B cell (primary cell): ENCODE measurements around the gene CTXND1. TPM values are rescaled to one million over a fixed set of nuclear protein-coding genes. Genes with fewer than 3 reads are reported as not detected.

Source experiments
- ATAC-seq: fragments of 200-7000 bp; cut with Tn5 transposase; one replicate; pipeline ENCODE4 v1.10.0; 2021; ENCODE audit warnings: low read depth, mild to moderate bottlenecking, moderate number of reproducible peaks, moderate library complexity
- CTCF ChIA-PET: fragments of 350-600 bp; sonication (Branson Sonifier 250); formaldehyde crosslinking; loops from one replicate; lab custom pipeline; 2021; ENCODE audit warnings: antibody characterized with exemption, inconsistent platforms; lab: Charles Lee
- POLR2A ChIA-PET: fragments of 350-600 bp; sonication (Branson Sonifier 250); formaldehyde crosslinking; loops from one replicate; lab custom pipeline; 2021; ENCODE audit warnings: antibody characterized with exemption; lab: Charles Lee
- DNase-seq: peaks from one replicate; pipeline ENCODE4 v3.0.0; 2013
- H2AFZ ChIP-seq: 2 replicates; pipeline ENCODE4 v1.6.1; 2012; ENCODE audit warnings: mild to moderate bottlenecking, low read depth, low read length; ENCODE audit not compliant: insufficient read depth, poor library complexity, severe bottlenecking
- H3K27ac ChIP-seq, 2 donors: 1 replicate in 1 of 2; 2 replicates in 1 of 2; pipeline ENCODE4 v1.5.1; 2012 to 2013; ENCODE audit warnings: low read length in 2 of 2, mild to moderate bottlenecking in 2 of 2, moderate library complexity in 1 of 2
- H3K27me3 ChIP-seq, 4 experiments: fragments of 200-600 bp in 1 of 4; sonication (generic) in 1 of 4; replicated peaks in 1 of 4; 1 replicate in 2 of 4; 2 replicates in 2 of 4; pipeline versions ENCODE4 v1.6.1 to v1.7.0; 2013 to 2016; ENCODE audit warnings: low read length in 3 of 4, mild to moderate bottlenecking in 2 of 4, mixed read lengths in 1 of 4, moderate library complexity in 1 of 4; ENCODE audit not compliant: insufficient read depth in 4 of 4, control insufficient read depth in 3 of 4; ENCODE audit errors: control extremely low read depth in 1 of 4
- H3K36me3 ChIP-seq, 2 experiments: replicated peaks in 1 of 2; 1 replicate in 1 of 2; 2 replicates in 1 of 2; pipeline versions ENCODE4 v1.6.1 to v1.7.1; 2013; ENCODE audit warnings: low read length in 1 of 2; ENCODE audit not compliant: insufficient read depth in 2 of 2, control insufficient read depth in 1 of 2; ENCODE audit errors: control extremely low read depth in 1 of 2, extremely low read depth in 1 of 2
- H3K4me1 ChIP-seq, 2 donors: fragments of 200-600 bp in 1 of 2; sonication (generic) in 1 of 2; 1 replicate in 1 of 2; 2 replicates in 1 of 2; pipeline versions ENCODE4 v1.5.1 to v1.6.1; 2013 to 2017; ENCODE audit warnings: low read length in 2 of 2; ENCODE audit not compliant: control insufficient read depth in 2 of 2, insufficient read depth in 2 of 2
- H3K4me2 ChIP-seq: replicated peaks from 2 replicates; pipeline ENCODE3; 2012; ENCODE audit warnings: mild to moderate bottlenecking, low read depth, low read length; ENCODE audit not compliant: poor library complexity, severe bottlenecking
- H3K4me3 ChIP-seq, 5 experiments: fragments of 200-600 bp in 1 of 5; sonication (generic) in 1 of 5; 1 replicate in 3 of 5; 2 replicates in 2 of 5; pipeline versions ENCODE4 v1.5.1 to v1.7.0; 2011 to 2016; ENCODE audit warnings: low read length in 4 of 5, mild to moderate bottlenecking in 4 of 5, low read depth in 2 of 5, control low read depth in 1 of 5, moderate library complexity in 1 of 5; ENCODE audit not compliant: insufficient read depth in 1 of 5; ENCODE audit errors: control extremely low read depth in 1 of 5, extremely low read depth in 1 of 5
- H3K79me2 ChIP-seq: fragments of 200-600 bp; sonication (generic); one replicate; pipeline ENCODE4 v1.6.0; 2016; ENCODE audit warnings: low read length; ENCODE audit not compliant: control insufficient read depth, insufficient read depth
- H3K9ac ChIP-seq: fragments of 200-600 bp; sonication (generic); 2 replicates; pipeline ENCODE4 v1.6.1; 2017; ENCODE audit warnings: mild to moderate bottlenecking, low read length, moderate library complexity
- H3K9me3 ChIP-seq, 3 donors: one replicate each; pipeline versions ENCODE4 v1.6.1 to v1.7.1; 2013; ENCODE audit warnings: low read length in 2 of 3; ENCODE audit not compliant: control insufficient read depth in 2 of 3, insufficient read depth in 1 of 3; ENCODE audit errors: control extremely low read depth in 1 of 3
- H4K20me1 ChIP-seq: 2 replicates; pipeline ENCODE4 v1.6.0; 2012; ENCODE audit warnings: mild to moderate bottlenecking, low read length; ENCODE audit not compliant: insufficient read depth, control insufficient read depth, poor library complexity, severe bottlenecking
- H3K27ac Mint-ChIP-seq: one replicate; pipeline ENCODE4 v1.8.0; 2021; ENCODE audit warnings: mixed read lengths
- H3K27me3 Mint-ChIP-seq: one replicate; pipeline ENCODE4 v1.8.0; 2021; ENCODE audit warnings: mixed read lengths
- H3K4me1 Mint-ChIP-seq: one replicate; pipeline ENCODE4 v1.8.0; 2021; ENCODE audit warnings: mixed read lengths
- H3K4me3 Mint-ChIP-seq: one replicate; pipeline ENCODE4 v1.8.0; 2021; ENCODE audit warnings: mixed read lengths
- H3K9me3 Mint-ChIP-seq: one replicate; pipeline ENCODE4 v1.8.0; 2022; ENCODE audit warnings: mixed read lengths; ENCODE audit not compliant: insufficient read depth
- CTCF ChIP-seq: fragments of 200-600 bp; IDR thresholded peaks from one replicate; pipeline ENCODE4 v1.8.0; 2022; ENCODE audit warnings: antibody characterized with exemption, mild to moderate bottlenecking
- EZH2 ChIP-seq: IDR thresholded peaks from 2 replicates; pipeline ENCODE4 v1.6.1; 2012; ENCODE audit warnings: borderline replicate concordance, low read depth, mild to moderate bottlenecking, moderate library complexity, low read length; ENCODE audit not compliant: insufficient read depth, poor library complexity, severe bottlenecking
- WGBS: methylation state at CpG from one replicate; pipeline ENCODE4 v1.1.5; 2013; ENCODE audit warnings: missing lambda C conversion rate; ENCODE audit not compliant: insufficient coverage; 5-methylcytosine and 5-hydroxymethylcytosine counted together
- intact Hi-C: fragments of 100-400 bp; cut with micrococcal nuclease; formaldehyde crosslinking; loops from one replicate; pipeline ENCODE4 v1.10.0; 2022
- polyA plus RNA-seq: library from polyadenylated mRNA; depleted of rRNA; stranded (reverse); fragments of >200 nt; gene quantifications from 2 replicates; pipeline ENCODE4 v1.2.3, GENCODE V29; 2012
- total RNA-seq, 2 donors: library from RNA; stranded (reverse); fragments of 120-200 nt in 1 of 2; gene quantifications; 1 replicate in 1 of 2; 2 replicates in 1 of 2; pipeline versions ENCODE4 v1.2.3 to v1.2.4, GENCODE V29; 2013 to 2022

The CTXND1 gene
- total and polyA plus RNA-seq, 2 donors (not counting 1 experiment from before 2014, with no cell fraction given): not detected

GRCh38 chr15:80170596-80170995 lies 81.4 kb downstream of the CTXND1 start:
- Histone ChIP-seq H3K4me3 (no peak overlapping the region), H2AFZ (no peak overlapping the region), H3K27ac (no peak overlapping the region), H3K4me2 (no peak overlapping the region), H3K36me3 (no peaks in the 10 kb centered on the region), H3K9ac (no peak overlapping the region), H3K9me3 (no peaks in the 10 kb centered on the region), H3K4me1 (no peaks in the 10 kb centered on the region), H4K20me1 (no peaks in the 10 kb centered on the region), H3K27me3 (no peaks in the 10 kb centered on the region), H3K79me2 (no peaks in the 10 kb centered on the region)
- ChIA-PET POLR2A (no interaction called here), CTCF (interaction anchor here (1.0 kb wide), 1 partner anchor 789 kb away, joined by 4 read pairs; no protein-coding TSS in a partner anchor)
- H3K27me3 Mint-ChIP-seq: no peaks in the 10 kb centered on the region
- intact Hi-C loops: no loop called here
- H3K4me1 Mint-ChIP-seq: no peaks in the 10 kb centered on the region
- 100% methylated on average over 2 of the region's 2 CpGs for WGBS
- TF ChIP-seq EZH2 (no peak), CTCF (no peak)
- H3K4me3 Mint-ChIP-seq: no peak overlapping the region
- H3K9me3 Mint-ChIP-seq: no peaks in the 10 kb centered on the region
- DNase-seq (no peak), ATAC-seq (no peak)
- no peak overlapping the region for H3K27ac Mint-ChIP-seq

- Histone ChIP-seq H3K9me3 (no peaks in the 10 kb centered on the region), H3K27me3 (no peaks in the 10 kb centered on the region), H3K4me1 (no peaks in the 10 kb centered on the region), H3K4me3 (no peak overlapping the region), H3K4me2 (no peak overlapping the region), H3K9ac (no peak overlapping the region), H3K36me3 (no peaks in the 10 kb centered on the region), H3K27ac (no peak overlapping the region), H4K20me1 (no peaks in the 10 kb centered on the region), H3K79me2 (no peaks in the 10 kb centered on the region), H2AFZ (no peak overlapping the region)
- intact Hi-C loops: no loop called here
- WGBS: 96% methylated on average over 7 of the region's 12 CpGs
- no peaks in the 10 kb centered on the region for H3K27me3 Mint-ChIP-seq
- DNase-seq (no peak), ATAC-seq (no peak)
- H3K4me3 Mint-ChIP-seq: no peak overlapping the region
- ChIA-PET POLR2A (no interaction called here), CTCF (interaction anchor here (1.0 kb wide), 1 partner anchor 789 kb away, joined by 4 read pairs; no protein-coding TSS in a partner anchor)
- TF ChIP-seq EZH2 (no peak), CTCF (no peak)
- H3K27ac Mint-ChIP-seq: no peak overlapping the region
- H3K9me3 Mint-ChIP-seq: no peaks in the 10 kb centered on the region
- H3K4me1 Mint-ChIP-seq: no peaks in the 10 kb centered on the region
These were observed 82.2 kb downstream of the CTXND1 start for GRCh38 chr15:80169768-80170357.
